DMS 273 (cell line): ENCODE results near the gene PLA2G4A.
A peak's percentile ranks its signal among the peaks of the same experiment; 100 is the strongest.

Experiments used
- DNase-seq: peaks from one replicate; lab custom pipeline; 2025; ENCODE audit not compliant: unreplicated experiment; lab: John Stamatoyannopoulos, UW

PLA2G4A gene

GRCh38 chr1:186975220-186975619 is 146.5 kb downstream of the PLA2G4A start:
- DNase-seq: no peak

- DNase-seq: no peak
Measured at GRCh38 chr1:186976700-186977099, 148.0 kb downstream of the PLA2G4A start.

- no peak for DNase-seq
Measured at GRCh38 chr1:186977266-186977957, 148.7 kb downstream of the PLA2G4A start.

GRCh38 chr1:186978596-186979556 is 150.1 kb downstream of the PLA2G4A start:
- DNase-seq: no peak

- no peak for DNase-seq
Measured at GRCh38 chr1:186980400-186980799, 151.7 kb downstream of the PLA2G4A start.

GRCh38 chr1:186982116-186982515 is 153.4 kb downstream of the PLA2G4A start:
- DNase-seq: no peak

GRCh38 chr1:186983327-186983726 is 154.6 kb downstream of the PLA2G4A start:
- DNase-seq: no peak

GRCh38 chr1:186984959-186985358 is 156.2 kb downstream of the PLA2G4A start:
- DNase-seq: no peak

- DNase-seq: peak; percentile 75
Measured at GRCh38 chr1:186985889-186986491, 157.2 kb downstream of the PLA2G4A start.

- no peak for DNase-seq
Measured at GRCh38 chr1:186987065-186987464, 158.3 kb downstream of the PLA2G4A start.

GRCh38 chr1:186987769-186988168 is 159.0 kb downstream of the PLA2G4A start:
- peak; percentile 9 for DNase-seq

- no peak for DNase-seq
Measured at GRCh38 chr1:186993996-186994395, 165.2 kb downstream of the PLA2G4A start.

GRCh38 chr1:186994897-186995296 is 166.1 kb downstream of the PLA2G4A start:
- DNase-seq: no peak

GRCh38 chr1:186996816-186997215 is 168.1 kb downstream of the PLA2G4A start:
- no peak for DNase-seq

GRCh38 chr1:186997877-186998276 is 169.1 kb downstream of the PLA2G4A start:
- DNase-seq: no peak

GRCh38 chr1:186999506-186999905 is 170.8 kb downstream of the PLA2G4A start:
- DNase-seq: no peak

GRCh38 chr1:187001198-187001889 is 172.6 kb downstream of the PLA2G4A start:
- no peak for DNase-seq

- no peak for DNase-seq
Measured at GRCh38 chr1:187003353-187003752, 174.6 kb downstream of the PLA2G4A start.

- DNase-seq: no peak
Measured at GRCh38 chr1:187006896-187007295, 178.1 kb downstream of the PLA2G4A start.

- DNase-seq: no peak
Measured at GRCh38 chr1:187009320-187009719, 180.6 kb downstream of the PLA2G4A start.
